IPS-NIHi11 (cell line): ENCODE results near the gene FLOT1.
A peak's percentile ranks its signal among the peaks of the same experiment; 100 is the strongest.
"Not testable (repeated sequence)": the region's sequence is repeated elsewhere in the genome, so short reads cannot be mapped to it uniquely, and the experiment has no call there.

Experiments used
- DNase-seq: peaks from one replicate; pipeline ENCODE4 v3.0.0; 2012; ENCODE audit warnings: mixed read lengths, low spot score

FLOT1 gene

DNA sequence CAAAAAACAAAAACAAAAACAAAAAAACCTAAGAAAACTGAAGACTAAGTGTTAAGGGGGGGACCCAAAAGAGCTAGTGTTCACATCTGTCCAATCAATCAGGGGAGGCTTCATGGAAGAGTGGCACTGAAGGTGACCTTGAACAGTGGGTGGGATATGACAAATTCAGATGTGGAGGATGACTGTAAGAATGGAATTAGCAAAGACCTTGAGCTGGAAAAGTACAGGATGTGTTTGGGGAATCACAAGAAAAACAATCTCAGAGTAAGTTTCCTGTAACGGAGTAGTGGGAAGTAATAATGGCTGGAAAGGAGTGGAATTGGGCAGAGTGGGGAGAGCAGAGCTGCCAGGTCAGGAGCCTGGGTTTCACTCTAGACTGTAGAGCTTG lies 4.8 kb upstream of the FLOT1 start:
- DNase-seq: no peak

DNA sequence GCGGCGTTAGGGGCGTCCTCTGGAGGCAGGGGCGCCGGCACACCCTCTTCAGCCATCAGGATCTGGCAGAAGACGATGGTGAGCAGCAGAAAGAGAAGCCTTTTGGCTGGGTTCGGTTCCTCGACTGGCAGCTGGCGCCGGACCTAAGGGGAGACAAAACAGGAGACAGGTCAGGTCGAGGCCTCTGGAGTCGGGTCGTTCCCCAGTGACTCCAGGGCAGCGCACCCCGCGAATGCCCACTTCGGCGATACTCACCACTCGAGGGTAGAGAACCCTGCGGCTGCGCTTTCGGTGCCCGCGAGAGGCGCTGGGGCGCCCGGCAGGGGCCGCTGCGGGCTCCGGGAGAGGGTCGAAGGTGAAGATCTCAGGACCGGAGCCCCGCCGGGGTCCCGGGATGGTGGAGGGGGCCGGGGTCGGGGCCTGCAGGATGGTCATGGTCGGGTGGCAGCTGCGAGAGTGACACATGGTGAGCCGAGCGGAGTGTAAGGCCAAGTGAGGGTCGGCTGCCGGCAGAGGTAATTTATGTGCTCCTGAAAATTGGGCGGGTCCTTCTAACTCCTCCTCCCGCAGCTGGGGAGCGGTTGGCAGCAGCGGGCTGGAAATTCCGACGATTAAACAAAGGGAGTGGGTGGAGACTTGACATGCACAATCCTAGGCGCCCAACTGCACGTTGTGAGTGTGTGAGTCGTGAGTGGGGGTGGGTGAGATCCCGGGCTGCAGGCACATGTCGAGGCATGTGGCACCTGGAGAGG lies 1.7 kb upstream of the FLOT1 start, which contains the start of gene IER3:
TSS of gene IER3 (minus strand) at position 494 of the 752 bp plus-strand sequence. CDS start at position 465, 29 bp downstream.
- peak; percentile 71 for DNase-seq

DNA sequence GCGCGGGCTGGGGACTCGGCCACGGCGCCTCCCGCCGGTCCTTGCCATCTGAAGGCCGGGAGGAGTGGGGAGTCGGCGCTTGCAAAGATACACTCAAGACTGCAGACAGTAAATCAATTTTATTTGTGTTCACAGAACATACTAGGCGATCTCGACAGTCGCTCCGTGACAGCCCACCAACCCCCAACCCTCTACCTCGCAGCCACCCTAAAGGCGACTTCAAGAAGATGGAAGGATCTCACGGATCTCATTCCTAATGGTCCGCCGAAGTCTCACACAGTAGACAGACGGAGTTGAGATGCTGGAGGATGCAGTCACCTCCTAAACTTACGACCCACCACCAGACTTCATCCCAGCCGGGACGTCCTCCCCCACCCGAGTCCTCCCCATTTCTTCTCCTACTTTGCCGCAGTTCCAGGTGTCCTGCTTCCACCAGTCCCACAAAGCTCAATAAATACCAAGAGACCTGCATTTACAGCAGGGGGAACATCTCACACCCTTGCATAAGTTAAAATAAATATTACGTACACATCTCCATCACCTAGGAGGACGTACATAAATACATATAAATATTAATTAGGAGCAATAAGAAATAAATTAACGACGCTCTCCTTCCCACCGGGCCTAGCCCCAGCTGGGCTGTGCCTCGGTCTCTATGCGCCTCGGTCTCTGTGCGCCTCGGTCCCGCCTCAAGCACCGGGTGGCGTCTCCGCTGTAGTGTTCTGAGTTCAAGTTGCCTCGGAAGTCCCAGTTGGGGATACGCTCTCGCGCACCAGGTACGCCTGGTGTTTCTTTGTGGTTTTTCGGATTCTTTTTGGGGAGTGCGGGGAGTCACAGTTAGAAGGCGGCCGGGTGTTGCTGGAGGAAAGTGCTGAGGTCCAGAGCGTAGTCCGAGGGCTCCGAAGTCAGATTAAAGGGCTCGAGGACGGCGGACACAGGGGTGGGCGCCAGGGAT lies 889 bp upstream of the FLOT1 start:
- DNase-seq: no peak

DNA sequence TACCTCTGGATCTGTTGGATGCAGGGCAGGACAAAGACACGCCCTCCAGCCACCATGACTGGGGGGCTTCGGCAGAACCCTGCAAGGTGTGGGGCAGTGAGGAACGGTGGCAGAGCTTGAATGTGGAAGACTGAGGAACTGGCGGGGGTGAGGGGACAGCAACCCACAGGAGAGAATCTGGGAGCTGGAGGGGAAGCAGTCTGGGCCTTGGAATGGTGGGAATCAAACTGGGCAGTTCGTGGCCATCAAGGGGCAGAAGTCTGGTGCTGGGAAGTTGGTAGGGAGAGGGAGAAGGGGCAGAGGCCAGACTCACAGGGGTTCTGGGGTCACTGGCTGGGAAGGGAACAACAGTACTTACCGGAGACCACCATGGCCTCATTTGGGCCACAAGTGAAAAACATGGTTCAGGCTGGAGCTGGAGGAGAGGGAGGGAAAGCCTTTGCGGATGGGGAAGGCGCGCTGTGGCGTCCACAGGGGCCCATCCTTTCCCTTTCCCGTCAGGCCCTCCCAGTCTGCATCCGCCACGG lies 635 bp downstream of the FLOT1 start:
- DNase-seq: no peak

DNA sequence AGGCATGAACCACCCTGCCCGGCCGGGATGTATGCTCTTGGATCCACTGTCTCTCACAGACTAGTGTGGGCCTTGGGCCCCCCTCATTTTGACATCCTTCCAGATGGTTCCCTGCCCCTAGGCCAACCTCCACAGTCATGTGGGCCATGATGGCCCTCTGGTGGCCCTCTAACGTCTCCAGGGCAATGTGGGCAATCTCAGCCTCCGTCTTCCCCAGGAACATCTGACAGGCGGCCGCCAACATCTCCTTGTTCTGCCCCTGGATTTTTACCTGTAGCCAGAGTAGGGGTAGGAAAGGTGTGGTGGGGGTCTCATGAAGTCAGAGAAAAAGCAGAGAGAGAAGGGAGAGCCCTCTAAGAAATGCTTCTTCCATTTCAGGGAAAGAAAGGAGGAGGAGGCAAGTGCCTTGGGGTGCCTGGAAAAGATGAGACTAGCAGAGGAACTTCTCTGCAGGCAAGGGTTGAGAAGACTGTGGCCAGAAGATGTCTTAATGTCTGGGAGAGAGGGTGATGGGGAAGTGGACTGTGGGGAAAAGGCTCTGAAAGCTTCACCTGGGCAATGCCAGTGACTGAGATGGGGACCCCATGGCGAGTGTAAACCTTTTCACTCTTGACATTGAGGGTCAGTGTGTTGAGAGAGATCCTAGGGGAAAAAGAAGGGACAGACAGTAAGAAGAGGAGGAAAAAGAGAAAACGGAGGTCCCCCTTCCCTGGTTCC lies 1.3 kb downstream of the FLOT1 start:
- DNase-seq: no peak

DNA sequence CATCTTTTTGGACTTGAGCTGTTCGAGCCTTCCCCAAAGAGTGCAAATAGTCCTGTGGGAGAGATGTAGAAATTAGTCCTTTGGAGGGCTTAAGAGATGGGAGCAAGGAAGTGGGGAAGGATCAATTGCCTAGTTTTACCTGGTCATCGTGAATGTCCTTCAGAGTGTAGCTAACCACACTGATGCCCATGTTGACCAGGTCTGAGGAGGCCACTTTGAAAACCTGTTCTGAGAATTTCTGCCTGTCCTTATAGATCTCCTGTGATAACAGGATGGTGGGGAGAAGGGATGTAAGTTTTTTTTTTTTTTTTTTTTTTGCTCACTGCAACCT lies 2.0 kb downstream of the FLOT1 start:
- DNase-seq: no peak

DNA sequence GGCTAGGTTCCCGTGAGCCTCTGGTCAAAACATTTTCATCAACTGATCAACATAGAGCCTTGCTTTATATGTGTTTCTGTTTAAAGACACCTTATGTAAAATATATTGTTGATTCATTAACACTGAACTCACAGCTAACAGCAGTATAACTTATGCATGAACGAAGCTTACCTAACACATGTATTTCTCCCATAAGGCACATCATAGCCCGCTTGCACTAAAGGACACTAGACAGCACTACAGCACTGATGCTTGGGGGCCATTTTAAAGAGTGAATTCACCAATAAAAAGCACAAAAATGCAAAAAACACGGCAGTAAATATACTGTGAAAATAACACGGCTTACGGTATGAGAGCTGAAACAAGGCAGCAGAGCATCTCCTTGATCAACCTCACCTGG lies 4.0 kb downstream of the FLOT1 start:
- DNase-seq: no peak

DNA sequence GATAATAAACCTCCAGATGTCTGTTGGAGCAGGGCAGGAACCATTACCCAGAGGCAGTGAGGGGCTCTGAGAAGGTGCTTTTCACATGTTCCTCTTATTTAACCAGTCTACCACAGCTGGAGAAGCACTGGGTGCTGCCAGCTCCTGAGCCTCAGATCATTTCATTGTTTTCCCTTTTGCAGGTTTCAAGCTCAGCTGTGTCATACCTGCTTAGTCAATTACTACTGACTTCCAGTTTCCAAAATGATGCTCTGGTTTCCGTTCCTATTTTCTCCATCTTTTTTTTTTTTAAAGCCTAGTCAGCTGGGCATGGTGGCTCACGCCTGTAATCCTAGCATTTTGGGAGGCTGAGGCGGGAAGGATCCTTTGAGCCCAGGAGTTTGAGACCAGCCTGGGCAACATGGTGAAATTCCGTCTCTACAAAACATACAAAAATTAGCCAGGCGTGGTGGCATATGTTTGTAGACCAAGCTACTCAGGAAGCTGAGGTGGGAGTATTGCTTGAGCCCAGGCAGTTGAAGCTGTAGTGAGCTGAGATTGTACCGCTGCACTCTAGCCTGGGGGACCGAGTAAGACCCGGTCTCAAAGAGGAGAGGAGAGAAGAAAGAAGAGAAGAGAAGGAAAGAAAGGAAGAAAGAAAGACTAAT lies 6.7 kb downstream of the FLOT1 start:
- DNase-seq: no peak

DNA sequence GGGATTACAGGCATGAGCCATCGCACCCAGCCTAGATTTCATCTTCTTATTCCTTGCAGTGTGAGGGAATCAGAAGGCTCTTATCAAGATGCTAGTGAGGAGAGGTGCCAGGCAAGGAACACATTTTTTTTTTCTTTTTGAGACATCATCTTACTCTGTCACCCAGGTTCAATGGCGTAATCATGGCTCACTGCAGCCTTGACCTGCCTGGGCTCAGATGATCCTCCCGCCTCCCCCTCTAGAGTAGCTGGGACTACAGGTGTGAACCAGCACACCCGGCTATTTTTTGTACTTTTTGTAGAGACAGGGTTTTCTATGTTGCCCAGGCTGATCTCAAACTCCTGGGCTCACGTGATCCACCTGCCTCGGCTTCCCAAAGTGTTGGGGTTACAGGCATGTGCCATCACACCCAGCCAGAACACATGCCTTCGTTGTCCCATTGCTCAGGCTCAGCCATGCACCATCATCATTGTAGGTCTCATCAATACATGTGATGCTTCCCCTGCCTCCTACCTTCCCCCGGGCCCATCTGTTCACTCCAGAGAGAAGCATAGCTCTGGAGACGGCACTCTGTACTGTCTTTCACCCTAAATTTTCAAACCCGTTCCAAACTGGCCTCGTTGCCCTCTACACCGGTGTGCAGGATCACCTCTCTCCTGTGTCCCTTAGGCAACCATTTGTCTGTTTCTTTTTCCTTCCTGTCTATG lies 10.1 kb downstream of the FLOT1 start:
- DNase-seq: no peak

DNA sequence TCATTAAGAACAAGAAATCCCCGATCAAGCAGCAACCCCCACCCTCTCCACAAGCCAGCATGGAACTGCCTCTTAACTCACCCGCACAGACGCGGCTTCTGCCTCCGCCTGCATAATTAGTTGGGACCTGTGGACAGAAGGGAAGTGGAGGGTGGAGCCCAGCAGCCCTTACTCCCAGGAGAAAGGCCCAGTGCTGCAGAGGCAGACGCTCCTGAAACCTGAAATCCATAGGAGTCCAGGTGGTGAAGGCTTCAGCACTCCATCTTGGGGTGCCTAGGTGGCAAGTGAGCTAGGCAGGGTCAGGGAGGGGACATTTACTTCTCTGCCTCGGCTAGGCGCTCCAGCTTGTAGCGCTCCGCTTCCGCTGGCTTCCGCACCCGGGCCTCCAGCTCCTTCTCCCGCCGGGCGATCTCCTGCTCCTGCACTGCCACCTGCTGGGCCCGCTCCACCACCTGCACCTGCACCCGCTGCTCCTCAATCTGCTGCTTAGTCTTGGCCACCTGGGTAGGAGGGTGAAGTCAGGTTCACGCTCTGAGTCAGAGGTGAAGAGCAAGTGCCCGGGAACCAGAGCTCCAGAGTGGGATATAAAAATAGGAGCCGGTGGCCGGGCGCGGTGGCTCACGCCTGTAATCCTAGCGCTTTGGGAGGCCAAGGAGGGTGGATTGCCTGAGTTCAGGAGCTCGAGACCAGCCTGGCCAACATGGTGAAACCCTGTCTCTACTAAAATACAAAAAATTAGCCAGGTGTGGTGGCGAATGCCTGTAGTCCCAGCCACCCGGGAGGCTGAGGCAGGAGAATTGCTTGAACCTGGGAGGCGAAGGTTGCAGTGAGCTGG lies 11.7 kb downstream of the FLOT1 start:
- DNase-seq: peak; percentile 73

DNA sequence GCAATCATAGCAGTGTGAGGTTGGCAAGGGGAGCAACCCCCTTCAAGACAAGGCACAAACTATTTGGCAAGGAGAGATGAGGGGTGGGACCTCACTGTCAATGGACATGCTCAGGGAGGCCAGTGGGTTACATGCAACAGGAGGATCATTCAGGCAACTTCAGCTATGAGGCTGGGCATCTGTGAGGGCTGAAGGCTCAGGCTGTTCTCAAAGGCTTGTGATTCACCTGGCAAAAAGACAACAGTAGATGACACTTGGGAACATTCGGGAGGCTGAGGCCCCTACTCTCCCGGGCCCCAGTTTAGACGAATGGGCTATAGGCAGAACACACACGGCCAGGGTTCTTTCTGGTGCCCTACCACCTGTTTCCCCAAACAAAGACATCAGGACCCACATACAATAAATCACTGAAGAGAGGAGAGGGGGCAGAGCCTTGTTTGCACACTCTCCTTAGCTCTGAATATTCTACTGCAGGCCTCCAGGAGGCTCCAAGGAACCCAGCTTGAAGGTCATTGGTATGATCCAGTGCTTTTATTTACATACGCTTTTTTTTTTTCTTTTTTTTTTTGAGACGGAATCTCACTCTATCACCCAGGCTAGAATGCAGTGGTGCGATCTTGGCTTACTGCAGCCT lies 14.4 kb downstream of the FLOT1 start:
- DNase-seq: no peak

DNA sequence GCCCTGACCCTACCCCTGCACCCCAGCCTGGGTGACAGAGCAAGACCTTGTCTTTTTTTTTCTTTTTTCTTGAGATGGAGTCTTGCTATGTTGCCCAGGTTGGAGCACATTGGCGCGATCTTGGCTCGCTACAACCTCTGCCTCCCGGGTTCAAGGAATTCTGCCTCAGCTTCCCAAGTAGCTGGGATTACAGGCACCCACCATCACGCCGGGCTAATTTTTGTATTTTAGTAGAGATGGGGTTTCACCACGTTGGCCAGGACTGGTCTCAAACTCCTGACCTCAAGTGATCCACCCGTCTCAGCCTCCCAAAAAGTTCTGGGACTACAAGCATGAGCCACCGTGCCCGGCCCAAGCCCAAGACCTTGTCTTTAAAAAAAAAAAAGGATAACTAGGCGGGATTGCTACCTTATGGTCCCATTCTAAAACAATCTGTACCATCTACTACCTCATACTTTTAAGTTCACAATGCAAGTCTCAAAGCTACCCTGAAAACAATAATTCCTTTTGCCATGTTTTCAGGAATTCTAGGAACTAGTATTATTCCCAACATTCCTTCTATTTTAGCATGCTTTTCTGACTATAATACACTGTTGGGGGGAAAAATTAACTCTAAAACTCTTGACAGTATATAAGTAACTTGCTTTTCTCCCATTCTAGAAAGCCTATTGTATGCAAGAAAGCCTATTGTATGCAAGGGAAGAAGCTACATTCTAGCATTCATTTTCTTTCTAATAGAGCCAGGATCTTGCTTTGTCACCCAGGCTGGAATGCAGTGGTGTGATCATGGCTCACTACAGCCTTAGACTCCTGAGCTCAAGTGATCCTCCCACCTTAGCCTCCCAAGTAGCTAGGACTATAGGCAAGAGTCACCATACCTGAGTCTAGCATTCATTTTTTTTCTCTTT lies 15.7 kb downstream of the FLOT1 start:
- DNase-seq: no peak

DNA sequence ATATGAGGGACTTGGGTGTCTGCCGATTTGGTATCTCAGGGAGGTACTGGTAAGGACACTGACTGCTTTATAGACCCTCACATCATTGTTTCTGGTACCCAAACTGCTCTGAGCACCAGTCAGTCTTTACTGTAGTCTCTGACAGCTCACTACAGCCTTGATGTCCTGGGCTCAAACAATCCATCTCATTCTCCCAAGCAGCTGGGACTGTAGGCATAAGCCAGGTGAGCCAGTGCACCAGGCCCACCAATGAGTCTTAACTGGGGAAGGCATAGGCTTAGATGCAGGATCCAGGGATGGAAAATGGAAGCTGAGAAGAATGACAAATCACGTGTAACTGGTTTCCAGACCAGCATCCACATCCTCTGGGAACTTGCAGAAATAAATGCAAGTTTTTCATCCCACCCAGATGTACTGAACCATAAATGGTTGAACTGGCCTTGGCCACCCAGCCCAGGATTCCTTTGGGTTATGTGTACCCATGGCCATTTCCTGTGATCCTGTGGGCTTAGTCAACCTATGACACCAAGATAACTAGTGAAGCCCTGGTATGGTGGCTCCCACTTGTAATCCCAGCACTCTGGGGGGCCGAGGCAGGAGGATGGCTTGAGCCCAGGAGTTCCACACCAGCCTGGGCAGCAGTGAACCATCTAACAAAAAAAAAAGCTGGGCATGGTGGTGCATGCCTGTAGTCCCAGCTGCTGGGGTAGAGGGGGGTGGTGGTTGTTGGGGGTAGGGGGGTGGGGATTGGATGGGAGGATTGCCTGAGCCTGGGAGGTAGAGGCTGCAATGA lies 16.6 kb downstream of the FLOT1 start:
- DNase-seq: no peak

DNA sequence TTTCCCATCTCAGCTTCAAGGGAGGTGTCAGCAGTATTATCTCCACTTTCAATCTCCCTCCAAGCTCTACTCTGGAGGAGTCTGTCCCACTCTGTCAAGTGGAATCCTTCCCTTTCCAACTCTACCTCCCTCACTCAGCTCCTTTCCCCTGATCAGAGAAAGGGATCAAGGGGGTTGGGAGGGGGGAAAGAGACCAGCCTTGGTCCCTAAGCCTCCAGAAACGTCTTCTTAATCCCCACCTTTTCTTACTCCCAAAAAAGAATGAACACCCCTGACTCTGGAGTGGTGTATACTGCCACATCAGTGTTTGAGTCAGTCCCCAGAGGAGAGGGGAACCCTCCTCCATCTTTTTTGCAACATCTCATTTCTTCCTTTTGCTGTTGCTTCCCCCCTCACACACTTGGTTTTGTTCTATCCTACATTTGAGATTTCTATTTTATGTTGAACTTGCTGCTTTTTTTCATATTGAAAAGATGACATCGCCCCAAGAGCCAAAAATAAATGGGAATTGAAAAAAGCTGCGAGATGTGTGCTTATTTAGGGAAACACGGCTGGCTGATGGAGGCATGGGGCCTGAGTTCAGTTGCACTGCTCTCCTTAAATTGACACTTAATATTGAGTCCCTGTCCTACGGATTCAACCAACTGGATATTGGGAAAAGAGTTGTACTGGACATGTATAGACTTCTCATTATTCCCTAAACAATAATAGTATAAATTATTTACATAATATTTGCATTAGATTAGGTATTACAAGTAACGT lies 17.4 kb downstream of the FLOT1 start:
- DNase-seq: no peak

DNA sequence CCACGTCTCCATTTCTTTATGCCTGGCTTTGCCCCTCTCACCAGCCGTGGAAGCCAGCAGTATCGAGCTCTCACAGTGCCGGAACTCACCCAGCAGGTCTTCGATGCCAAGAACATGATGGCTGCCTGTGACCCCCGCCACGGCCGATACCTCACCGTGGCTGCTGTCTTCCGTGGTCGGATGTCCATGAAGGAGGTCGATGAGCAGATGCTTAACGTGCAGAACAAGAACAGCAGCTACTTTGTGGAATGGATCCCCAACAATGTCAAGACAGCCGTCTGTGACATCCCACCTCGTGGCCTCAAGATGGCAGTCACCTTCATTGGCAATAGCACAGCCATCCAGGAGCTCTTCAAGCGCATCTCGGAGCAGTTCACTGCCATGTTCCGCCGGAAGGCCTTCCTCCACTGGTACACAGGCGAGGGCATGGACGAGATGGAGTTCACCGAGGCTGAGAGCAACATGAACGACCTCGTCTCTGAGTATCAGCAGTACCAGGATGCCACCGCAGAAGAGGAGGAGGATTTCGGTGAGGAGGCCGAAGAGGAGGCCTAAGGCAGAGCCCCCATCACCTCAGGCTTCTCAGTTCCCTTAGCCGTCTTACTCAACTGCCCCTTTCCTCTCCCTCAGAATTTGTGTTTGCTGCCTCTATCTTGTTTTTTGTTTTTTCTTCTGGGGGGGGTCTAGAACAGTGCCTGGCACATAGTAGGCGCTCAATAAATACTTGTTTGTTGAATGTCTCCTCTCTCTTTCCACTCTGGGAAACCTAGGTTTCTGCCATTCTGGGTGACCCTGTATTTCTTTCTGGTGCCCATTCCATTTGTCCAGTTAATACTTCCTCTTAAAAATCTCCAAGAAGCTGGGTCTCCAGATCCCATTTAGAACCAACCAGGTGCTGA lies 18.4 kb downstream of the FLOT1 start:
- not testable (repeated sequence) for DNase-seq
